HFFc6 (cell line): ENCODE measurements around the gene VWA3B. TPM values are rescaled to one million over a fixed set of nuclear protein-coding genes. Genes with fewer than 3 reads are reported as not detected.
A peak's percentile ranks its signal among the peaks of the same experiment; 100 is the strongest.

Experiments
- DNase-seq: peaks from one replicate; pipeline ENCODE4 v3.0.0-alpha.2; 2018
- H3K27ac Mint-ChIP-seq: 2 replicates; pipeline ENCODE4 v1.8.0; 2020; ENCODE audit warnings: mild to moderate bottlenecking, mixed read lengths
- H3K27me3 Mint-ChIP-seq: 2 replicates; pipeline ENCODE4 v1.8.0; 2021; ENCODE audit warnings: mild to moderate bottlenecking, moderate library complexity, mixed read lengths; ENCODE audit not compliant: insufficient read depth
- H3K36me3 Mint-ChIP-seq: 2 replicates; pipeline ENCODE4 v1.8.0; 2021; ENCODE audit warnings: low read depth, mixed read lengths
- H3K4me1 Mint-ChIP-seq: 2 replicates; pipeline ENCODE4 v1.8.0; 2020; ENCODE audit warnings: low read depth, mixed read lengths
- H3K4me3 Mint-ChIP-seq: 2 replicates; pipeline ENCODE4 v1.8.0; 2020; ENCODE audit warnings: mild to moderate bottlenecking, moderate library complexity, mixed read lengths
- H3K9me3 Mint-ChIP-seq: 2 replicates; pipeline ENCODE4 v1.8.0; 2020; ENCODE audit warnings: mild to moderate bottlenecking, mixed read lengths
- long read RNA-seq: library from polyadenylated mRNA; unstranded; transcript quantifications from one replicate; pipeline ENCODE4 v2.0.0, GENCODE V29; 2019
- total RNA-seq, 6 experiments: library from RNA; stranded (reverse); fragmentation: NEBNext Ultra II Directional; extraction: Animal tissue kit (Norgen Biotek cat#: 25700); gene quantifications; 2 replicates in 1 of 6; 3 replicates in 5 of 6; pipeline ENCODE4 v1.2.3, GENCODE V29; 2021
- TF ChIP-seq, protein P1 (sequence below): fragments of 200-600 bp; sonication (generic); IDR thresholded peaks from 2 replicates; pipeline ENCODE4 v1.5.0; 2021; ENCODE audit warnings: antibody characterized with exemption, mild to moderate bottlenecking

VWA3B gene, protein sequence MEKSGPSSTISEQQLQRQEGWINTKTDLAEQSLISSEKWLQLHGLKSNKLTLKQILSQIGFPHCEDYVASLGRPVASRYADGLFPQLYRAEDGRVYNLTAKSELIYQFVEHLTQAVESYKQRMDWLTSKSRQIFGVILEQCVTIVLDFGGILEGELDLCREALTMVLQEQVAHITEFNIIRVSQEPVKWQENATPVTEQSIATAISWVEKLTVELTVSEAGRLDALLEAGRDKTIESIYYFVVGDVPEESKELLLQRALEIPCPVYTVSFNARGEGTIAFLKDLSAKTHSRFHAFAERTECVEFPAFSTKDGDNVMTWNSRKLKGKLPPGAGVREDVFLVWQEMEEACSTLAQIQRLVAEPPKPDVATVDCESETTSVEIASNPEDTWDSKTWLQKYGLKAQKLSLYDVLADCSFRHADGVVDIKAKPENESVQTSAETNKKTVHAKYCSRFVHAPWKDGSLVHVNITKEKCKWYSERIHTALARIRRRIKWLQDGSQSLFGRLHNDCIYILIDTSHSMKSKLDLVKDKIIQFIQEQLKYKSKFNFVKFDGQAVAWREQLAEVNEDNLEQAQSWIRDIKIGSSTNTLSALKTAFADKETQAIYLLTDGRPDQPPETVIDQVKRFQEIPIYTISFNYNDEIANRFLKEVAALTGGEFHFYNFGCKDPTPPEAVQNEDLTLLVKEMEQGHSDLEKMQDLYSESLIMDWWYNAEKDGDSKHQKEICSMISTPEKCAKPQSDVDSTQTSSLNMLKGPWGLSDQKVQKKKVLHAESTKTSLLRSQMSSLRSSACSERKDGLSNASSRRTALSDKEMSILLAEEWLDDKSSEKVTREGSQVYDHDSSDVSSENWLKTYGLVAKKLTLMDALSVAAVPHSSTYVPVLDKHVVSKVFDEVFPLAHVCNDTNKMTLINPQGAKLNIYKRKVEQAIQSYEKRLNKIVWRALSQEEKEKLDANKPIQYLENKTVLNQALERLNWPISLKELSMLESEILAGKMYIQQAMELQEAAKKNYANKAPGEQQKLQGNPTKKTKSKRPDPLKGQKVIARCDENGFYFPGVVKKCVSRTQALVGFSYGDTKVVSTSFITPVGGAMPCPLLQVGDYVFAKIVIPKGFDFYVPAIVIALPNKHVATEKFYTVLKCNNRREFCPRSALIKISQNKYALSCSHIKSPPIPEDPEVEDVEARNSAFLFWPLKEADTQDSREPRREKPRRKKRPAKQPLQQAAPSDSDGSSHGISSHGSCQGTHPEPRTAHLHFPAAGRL (N-terminal part only)
- not detected for total RNA-seq
- long read RNA-seq = 0 reads

DNA sequence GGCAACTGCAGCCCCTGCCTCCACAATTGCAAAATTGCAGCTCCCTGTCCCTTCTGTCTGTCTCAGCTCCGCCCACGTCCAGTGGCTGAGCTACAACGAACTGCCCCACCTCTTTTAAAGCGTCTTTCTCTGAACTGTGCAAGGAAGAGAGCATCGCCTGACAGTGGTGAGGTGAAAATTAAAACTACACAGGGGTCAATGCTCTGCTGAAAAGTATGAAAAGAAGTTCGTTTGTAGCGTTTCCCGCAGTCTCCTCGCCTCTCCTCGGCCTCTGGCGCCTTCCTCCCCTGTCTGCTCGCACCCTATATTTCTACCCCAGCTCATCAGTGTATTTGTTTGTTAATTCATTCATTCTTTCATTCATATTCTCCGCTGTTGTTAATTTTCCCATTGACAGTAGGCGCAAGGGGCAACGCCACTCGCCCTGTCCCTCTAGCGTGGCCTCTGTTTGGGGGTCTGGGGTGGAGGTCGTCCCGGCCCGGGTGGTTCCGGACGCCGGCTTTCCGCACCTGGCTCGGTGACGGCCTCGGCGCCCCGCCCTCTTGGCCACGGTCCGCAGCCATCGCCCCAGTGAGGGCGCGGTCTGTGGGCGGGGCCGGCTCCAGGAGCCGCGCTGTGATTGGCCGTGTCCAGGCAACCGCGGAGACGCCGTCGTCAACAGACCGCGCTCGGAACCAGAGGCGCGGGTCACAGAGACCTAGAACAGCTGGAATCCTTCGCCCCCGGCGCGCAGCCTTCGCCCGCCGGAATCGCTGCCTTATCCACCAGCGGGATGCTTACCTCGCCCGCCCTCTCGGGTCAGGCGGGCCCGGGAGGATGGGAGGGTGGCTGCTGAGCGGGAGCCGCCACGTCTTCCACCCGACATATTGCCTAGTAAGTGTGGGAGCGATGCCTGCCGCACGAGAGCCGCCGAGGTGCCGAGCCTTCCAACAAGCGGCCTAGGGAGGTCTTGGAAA, at the start of gene VWA3B:
Gene VWA3B (plus strand): TSS at position 677 of the 956 bp plus-strand sequence. CDS start 5,926 bp downstream, outside the sequence.
- peaks cover 34% of the 10 kb centered on the region for H3K27me3 Mint-ChIP-seq
- DNase-seq = no peak
- no peaks in the 10 kb centered on the region for H3K36me3 Mint-ChIP-seq
- H3K4me1 Mint-ChIP-seq = peaks cover 6% of the 10 kb centered on the region
- H3K9me3 Mint-ChIP-seq = no peaks in the 10 kb centered on the region
- TF ChIP-seq, protein P1, sequence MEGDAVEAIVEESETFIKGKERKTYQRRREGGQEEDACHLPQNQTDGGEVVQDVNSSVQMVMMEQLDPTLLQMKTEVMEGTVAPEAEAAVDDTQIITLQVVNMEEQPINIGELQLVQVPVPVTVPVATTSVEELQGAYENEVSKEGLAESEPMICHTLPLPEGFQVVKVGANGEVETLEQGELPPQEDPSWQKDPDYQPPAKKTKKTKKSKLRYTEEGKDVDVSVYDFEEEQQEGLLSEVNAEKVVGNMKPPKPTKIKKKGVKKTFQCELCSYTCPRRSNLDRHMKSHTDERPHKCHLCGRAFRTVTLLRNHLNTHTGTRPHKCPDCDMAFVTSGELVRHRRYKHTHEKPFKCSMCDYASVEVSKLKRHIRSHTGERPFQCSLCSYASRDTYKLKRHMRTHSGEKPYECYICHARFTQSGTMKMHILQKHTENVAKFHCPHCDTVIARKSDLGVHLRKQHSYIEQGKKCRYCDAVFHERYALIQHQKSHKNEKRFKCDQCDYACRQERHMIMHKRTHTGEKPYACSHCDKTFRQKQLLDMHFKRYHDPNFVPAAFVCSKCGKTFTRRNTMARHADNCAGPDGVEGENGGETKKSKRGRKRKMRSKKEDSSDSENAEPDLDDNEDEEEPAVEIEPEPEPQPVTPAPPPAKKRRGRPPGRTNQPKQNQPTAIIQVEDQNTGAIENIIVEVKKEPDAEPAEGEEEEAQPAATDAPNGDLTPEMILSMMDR = no peak
- peak within 1 kb of the TSS; percentile 74 for H3K4me3 Mint-ChIP-seq
- H3K27ac Mint-ChIP-seq = no peak within 1 kb of the TSS

DNA sequence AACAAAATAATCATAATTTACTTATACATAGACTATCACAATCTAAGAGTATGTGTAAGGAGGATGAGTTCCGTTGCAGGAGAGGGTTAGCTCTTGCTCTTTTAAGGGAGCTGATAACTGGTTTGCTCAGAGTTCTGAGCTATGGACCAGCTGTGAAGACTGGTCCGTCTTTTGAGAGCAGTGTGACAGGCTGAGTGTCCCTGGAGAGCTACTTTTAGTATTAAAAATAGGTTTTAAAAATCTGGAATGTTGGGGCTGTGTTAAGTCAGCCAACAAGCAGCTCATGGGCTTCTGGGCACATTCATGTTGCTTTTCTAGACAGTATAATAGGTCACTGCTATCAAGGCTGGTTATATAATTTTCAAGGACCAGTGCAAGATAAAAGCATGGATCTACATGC, 49.8 kb upstream of the VWA3B start:
- H3K27ac Mint-ChIP-seq = no peak overlapping the region
- no peak for DNase-seq
- no peaks in the 10 kb centered on the region for H3K36me3 Mint-ChIP-seq
- no peak overlapping the region for H3K4me3 Mint-ChIP-seq
- no peaks in the 10 kb centered on the region for H3K9me3 Mint-ChIP-seq
- TF ChIP-seq, protein P1 = no peak
- H3K27me3 Mint-ChIP-seq = peaks cover 16% of the 10 kb centered on the region
- no peaks in the 10 kb centered on the region for H3K4me1 Mint-ChIP-seq

DNA sequence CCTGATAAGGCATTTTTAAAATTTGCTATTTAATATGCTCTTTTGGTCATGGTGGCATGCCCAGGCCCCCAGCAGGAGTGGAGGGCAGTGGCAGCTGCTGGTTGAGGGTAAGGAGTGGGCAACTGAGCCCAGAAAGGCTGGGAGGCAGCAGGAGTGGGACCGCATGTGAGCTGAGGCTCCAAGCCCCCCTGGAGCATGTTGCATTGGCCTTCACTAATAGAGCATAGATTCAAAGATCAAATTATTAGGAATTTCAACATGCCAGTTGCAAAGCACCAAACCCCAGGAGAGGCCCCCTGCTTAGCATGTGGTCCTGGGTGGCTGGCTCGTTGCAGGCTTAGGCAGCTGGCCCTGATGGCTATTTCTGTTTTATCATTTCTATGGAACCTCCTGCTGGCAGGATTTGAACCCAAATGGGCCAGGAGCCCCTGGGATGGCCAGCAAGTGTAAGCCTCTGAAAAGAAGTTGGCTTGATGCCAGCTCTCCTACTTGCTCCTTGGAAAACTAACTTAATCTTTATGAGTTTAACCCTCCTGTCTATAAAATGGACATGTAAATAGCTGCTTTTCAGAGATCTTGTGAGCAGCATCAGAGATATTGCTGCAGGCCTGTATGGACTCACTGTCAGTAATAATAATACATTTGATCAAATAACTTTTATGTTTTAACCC, 49.2 kb upstream of the VWA3B start:
- Mint-ChIP-seq H3K4me3 (no peak overlapping the region), H3K27me3 (peaks cover 12% of the 10 kb centered on the region), H3K36me3 (no peaks in the 10 kb centered on the region), H3K27ac (no peak overlapping the region), H3K9me3 (no peaks in the 10 kb centered on the region), H3K4me1 (no peaks in the 10 kb centered on the region)
- no peak for DNase-seq
- TF ChIP-seq, protein P1 = no peak

DNA sequence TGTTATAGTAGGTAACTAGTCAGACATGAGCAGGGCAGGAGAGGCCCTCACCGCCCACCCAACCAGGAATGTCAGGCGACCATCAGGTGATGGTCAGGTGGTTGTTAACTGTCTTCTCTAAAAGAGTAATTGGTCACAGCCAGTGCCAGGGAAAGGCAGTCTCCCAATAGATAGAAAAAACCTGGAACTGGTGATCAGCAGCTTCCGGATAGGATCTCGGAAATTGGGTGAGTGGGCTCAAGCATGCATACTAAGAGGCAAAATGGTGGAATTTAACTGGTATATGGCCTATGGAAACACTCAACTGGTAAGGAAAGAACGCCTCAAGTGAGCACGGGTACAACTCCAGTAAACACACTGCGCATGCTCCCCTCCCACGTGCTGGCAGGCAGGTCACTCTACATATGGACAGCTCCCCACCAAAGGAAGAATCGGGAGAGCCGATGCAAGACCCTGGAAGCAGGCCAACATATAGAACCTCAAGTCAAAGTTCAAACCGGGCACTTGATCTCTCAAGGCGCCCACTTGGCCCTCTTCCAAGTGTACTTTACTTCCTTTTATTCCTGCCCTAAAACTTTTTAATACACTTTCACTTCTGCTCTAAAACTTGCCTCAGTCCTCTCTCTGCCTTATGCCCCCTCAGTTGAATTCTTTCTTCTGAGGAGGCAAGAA, 47.7 kb upstream of the VWA3B start:
- no peak for DNase-seq
- Mint-ChIP-seq H3K27me3 (peaks cover 10% of the 10 kb centered on the region), H3K9me3 (peaks cover 6% of the 10 kb centered on the region; the same call in 1 of the 2 replicates), H3K4me1 (no peaks in the 10 kb centered on the region), H3K36me3 (no peaks in the 10 kb centered on the region), H3K27ac (no peak overlapping the region), H3K4me3 (no peak overlapping the region)
- TF ChIP-seq, protein P1 = no peak
